ENCODE measurements around the gene KCNN3.

The KCNN3 gene

GRCh38 chr1:154726896-154727753 is 143.0 kb downstream of the KCNN3 start:
- DNase-seq (ENCODE audit: extremely low spot score) = no peak
- POLR2A ChIA-PET = no interaction called here
- TF ChIP-seq CTCF (IDR thresholded peaks at IDR 0.05; ENCODE audit: control extremely low read depth, extremely low read depth, low read depth, missing control alignments) = no peak
- CTCF ChIA-PET = interaction anchor here (1.1 to 1.4 kb wide), 5 partner anchors 11 to 195 kb away, joined by 3 to 6 read pairs (median 4); no protein-coding TSS in a partner anchor

GRCh38 chr1:154726443-154726842 is 143.6 kb downstream of the KCNN3 start:
- ChIA-PET CTCF (interaction anchor here (1.2 to 1.3 kb wide), 2 partner anchors 10 to 152 kb away, joined by 3 to 4 read pairs; no protein-coding TSS in a partner anchor), POLR2A (no interaction called here)
- DNase-seq (ENCODE audit: extremely low spot score) = no peak
- no peak for TF ChIP-seq CTCF (IDR thresholded peaks at IDR 0.05; ENCODE audit: control extremely low read depth, extremely low read depth, low read depth, missing control alignments)

GRCh38 chr1:154725865-154726264 is 144.2 kb downstream of the KCNN3 start:
- CTCF ChIA-PET = no interaction called here
- POLR2A ChIA-PET = no interaction called here
- no peak for DNase-seq (ENCODE audit: extremely low spot score)
- TF ChIP-seq CTCF (IDR thresholded peaks at IDR 0.05; ENCODE audit: control extremely low read depth, extremely low read depth, low read depth, missing control alignments) = no peak

GRCh38 chr1:154720328-154721297 is 149.5 kb downstream of the KCNN3 start:
- ChIA-PET POLR2A (no interaction called here), CTCF (interaction anchor here (1.2 kb wide), 1 partner anchor 88 kb away, joined by 3 read pairs; no protein-coding TSS in a partner anchor)
- TF ChIP-seq CTCF (IDR thresholded peaks at IDR 0.05; ENCODE audit: control extremely low read depth, extremely low read depth, low read depth, missing control alignments) = no peak
- no peak for DNase-seq (ENCODE audit: extremely low spot score)

GRCh38 chr1:154719586-154720327 is 150.3 kb downstream of the KCNN3 start:
- ChIA-PET CTCF (interaction anchor here (1.2 kb wide), 1 partner anchor 89 kb away, joined by 3 read pairs; no protein-coding TSS in a partner anchor), POLR2A (no interaction called here)
- TF ChIP-seq CTCF (IDR thresholded peaks at IDR 0.05; ENCODE audit: control extremely low read depth, extremely low read depth, low read depth, missing control alignments) = no peak
- no peak for DNase-seq (ENCODE audit: extremely low spot score)

GRCh38 chr1:154718566-154718965 is 151.5 kb downstream of the KCNN3 start:
- TF ChIP-seq CTCF (IDR thresholded peaks at IDR 0.05; ENCODE audit: control extremely low read depth, extremely low read depth, low read depth, missing control alignments) = no peak
- DNase-seq (ENCODE audit: extremely low spot score) = no peak
- ChIA-PET CTCF (no interaction called here), POLR2A (no interaction called here)
